Measurements from ENCODE around the gene SLC11A2. TPM values are rescaled to one million over a fixed set of nuclear protein-coding genes. Genes with fewer than 3 reads are reported as not detected.

The SLC11A2 gene
- total and polyA plus RNA-seq, 2 of the 13 experiments (the other 11 are each of a cell fraction or from before 2014, with no cell fraction given), result 71.7 to 77.0 TPM

- no peak for TF ChIP-seq MYNN (CRISPR knock-in tag; IDR thresholded peaks at IDR 0.05; ENCODE audit: low read depth)
- no peak for TF ChIP-seq MLLT10 (CRISPR knock-in tag; IDR thresholded peaks at IDR 0.05)
- TF ChIP-seq ZNF720 (CRISPR knock-in tag; IDR thresholded peaks at IDR 0.05), result no peak
- TF ChIP-seq ZNF800 (CRISPR knock-in tag; IDR thresholded peaks at IDR 0.05), result 0 out of 2 replicates have a peak, but pooled peaks have one; percentile 2
- peak; percentile 5; the same call in 1 of the 2 replicates for TF ChIP-seq ZNF766 (CRISPR knock-in tag; IDR thresholded peaks at IDR 0.05; ENCODE audit: borderline replicate concordance)
- peak; percentile 48; the same call in 1 of the 2 replicates for TF ChIP-seq ZBTB37 (CRISPR knock-in tag; IDR thresholded peaks at IDR 0.05)
- TF ChIP-seq ZNF761 (CRISPR knock-in tag; conservative IDR thresholded peaks at IDR 0.05), result 0 out of 2 replicates have a peak, but pooled peaks have one; percentile 23
- peak; percentile 91 for TF ChIP-seq SALL2 (CRISPR knock-in tag; IDR thresholded peaks at IDR 0.05)
- TF ChIP-seq SYNCRIP (IDR thresholded peaks at IDR 0.05; ENCODE audit: insufficient read depth, low read depth, low read length), result no peak
- TF ChIP-seq SNAPC4 (CRISPR knock-in tag; IDR thresholded peaks at IDR 0.05), result peak; percentile 77
- TF ChIP-seq ZNF510 (CRISPR knock-in tag; IDR thresholded peaks at IDR 0.05; ENCODE audit: low read depth), result no peak
- TF ChIP-seq GPBP1L1 (CRISPR knock-in tag; IDR thresholded peaks at IDR 0.05), result no peak
- 0 out of 2 replicates have a peak, but pooled peaks have one; percentile 13 for TF ChIP-seq NFE2L1 (CRISPR knock-in tag; IDR thresholded peaks at IDR 0.05; ENCODE audit: borderline replicate concordance)
- no peak for TF ChIP-seq ZNF12 (CRISPR knock-in tag; IDR thresholded peaks at IDR 0.05)
- TF ChIP-seq SETDB1 (CRISPR knock-in tag; IDR thresholded peaks at IDR 0.05; ENCODE audit: borderline replicate concordance), result no peak
- no peak for TF ChIP-seq ZZZ3 (CRISPR knock-in tag; IDR thresholded peaks at IDR 0.05; ENCODE audit: borderline replicate concordance)
- peak; percentile 80 for TF ChIP-seq ZNF580 (CRISPR knock-in tag; IDR thresholded peaks at IDR 0.05; ENCODE audit: borderline replicate concordance, low read depth)
- peak; percentile 69 for TF ChIP-seq THAP11 (CRISPR knock-in tag; IDR thresholded peaks at IDR 0.05)
- peak; percentile 72; the same call in 1 of the 2 replicates for TF ChIP-seq MEIS1 (CRISPR knock-in tag; IDR thresholded peaks at IDR 0.05; ENCODE audit: borderline replicate concordance)
These were observed at the start of gene SLC11A2 (continued) for GRCh38 chr12:51025836-51026638.

Data from HepG2 (cell line).